Stimulated activated effector memory CD8-positive, alpha-beta T cell treated with anti-CD3 and anti-CD28 coated beads, Interleukin-12 subunit alpha, Interleukin-12 subunit beta, amount 100 ng/mL, for 72 hours (primary cell): ENCODE data around the gene CCNT1.
"Not testable (repeated sequence)": the region's sequence is repeated elsewhere in the genome, so short reads cannot be mapped to it uniquely, and the experiment has no call there.

Source experiments
- ATAC-seq: fragments of 150-1000 bp; cut with Tn5 transposase; 2 replicates; pipeline ENCODE4 v1.10.0; 2021
- DNase-seq, 2 donors: peaks; one replicate each; pipeline ENCODE4 v3.0.0; 2021 to 2022; ENCODE audit warnings: low spot score in 2 of 2
- H3K27ac Mint-ChIP-seq: one replicate; pipeline ENCODE4 v1.8.0; 2022; ENCODE audit warnings: mild to moderate bottlenecking, mixed read lengths
- H3K36me3 Mint-ChIP-seq: one replicate; pipeline ENCODE4 v1.8.0; 2022; ENCODE audit warnings: mild to moderate bottlenecking, mixed read lengths
- H3K4me1 Mint-ChIP-seq: one replicate; pipeline ENCODE4 v1.8.0; 2022; ENCODE audit warnings: mixed read lengths
- H3K4me3 Mint-ChIP-seq: one replicate; pipeline ENCODE4 v1.8.0; 2022; ENCODE audit warnings: mild to moderate bottlenecking, mixed read lengths
- H3K9me3 Mint-ChIP-seq: one replicate; pipeline ENCODE4 v1.8.0; 2022; ENCODE audit warnings: mixed read lengths

Gene CCNT1

DNA sequence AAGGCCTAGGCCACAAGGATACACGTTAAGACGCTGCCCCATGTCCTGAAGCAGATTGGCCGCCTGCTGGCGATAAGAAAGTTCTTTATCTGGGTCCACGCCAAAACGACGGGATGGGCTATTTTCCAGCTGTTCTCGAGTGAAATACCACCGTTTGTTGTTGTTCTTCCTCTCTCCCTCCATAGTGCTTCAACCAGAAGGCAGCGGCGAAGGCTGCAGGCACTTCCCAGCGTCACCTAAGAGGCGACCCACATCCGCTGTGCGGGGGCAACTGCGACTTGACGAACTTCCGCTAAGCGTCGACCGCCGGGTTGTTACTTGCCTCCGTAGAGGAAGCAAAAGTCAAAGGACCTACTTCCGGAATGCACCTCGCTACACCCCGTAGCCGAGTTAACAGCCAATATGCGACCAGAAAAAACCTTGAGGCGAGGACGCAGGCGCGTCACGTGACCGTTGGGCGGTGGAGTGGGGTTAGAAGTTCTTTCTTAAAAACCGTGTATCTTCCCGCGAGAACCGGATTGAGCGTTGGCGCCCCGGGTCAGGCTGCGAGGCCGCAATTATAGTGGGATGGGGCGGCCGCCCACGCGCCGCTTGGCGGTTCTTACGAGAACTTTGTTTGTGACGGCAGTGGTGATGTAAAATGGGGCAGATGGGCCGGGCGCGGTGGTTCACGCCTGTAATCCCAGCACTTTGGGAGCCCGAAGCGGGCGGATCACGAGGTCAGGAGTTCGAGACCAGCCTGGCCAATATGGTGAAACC is at the start of gene CCNT1:
CCNT1 (minus strand) TSS at position 215 of the 759 bp plus-strand sequence; CDS start at position 183, 32 bp downstream.
- Mint-ChIP-seq H3K36me3 (peaks cover 57% of the 10 kb centered on the region), H3K4me1 (peaks cover 24% of the 10 kb centered on the region), H3K9me3 (peaks cover 10% of the 10 kb centered on the region), H3K27ac (peak within 1 kb of the TSS; percentile 97), H3K4me3 (peak within 1 kb of the TSS; percentile 92)
- peak; percentile 97 for ATAC-seq
- DNase-seq = peak; percentile 96 to 99

DNA sequence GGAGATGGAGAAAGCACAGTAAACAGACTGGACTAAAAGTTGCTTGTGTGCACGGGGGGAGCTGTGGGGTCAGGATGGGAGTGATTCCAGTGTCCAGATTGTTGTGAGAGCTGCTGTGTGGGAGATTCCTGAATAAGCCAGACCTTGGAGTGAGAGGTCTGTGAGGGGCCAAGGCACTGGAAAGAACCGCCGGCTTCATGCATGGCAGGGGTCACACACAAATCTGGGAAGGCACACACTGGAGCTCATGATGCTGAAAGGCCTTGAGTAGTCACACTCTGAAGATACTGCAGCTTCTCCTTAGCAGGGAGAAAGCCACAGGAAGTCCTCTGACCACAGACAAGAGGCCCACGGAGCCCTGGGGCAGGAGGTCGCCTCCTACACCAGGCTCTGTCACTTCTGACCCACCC is 49.3 kb upstream of the CCNT1 start:
- no peak for DNase-seq
- peak; percentile 98 for ATAC-seq
- no peaks in the 10 kb centered on the region for H3K9me3 Mint-ChIP-seq
- no peaks in the 10 kb centered on the region for H3K36me3 Mint-ChIP-seq
- peaks cover 16% of the 10 kb centered on the region for H3K4me1 Mint-ChIP-seq
- peak overlapping the region; percentile 23 for H3K27ac Mint-ChIP-seq
- H3K4me3 Mint-ChIP-seq = peak overlapping the region; percentile 37

DNA sequence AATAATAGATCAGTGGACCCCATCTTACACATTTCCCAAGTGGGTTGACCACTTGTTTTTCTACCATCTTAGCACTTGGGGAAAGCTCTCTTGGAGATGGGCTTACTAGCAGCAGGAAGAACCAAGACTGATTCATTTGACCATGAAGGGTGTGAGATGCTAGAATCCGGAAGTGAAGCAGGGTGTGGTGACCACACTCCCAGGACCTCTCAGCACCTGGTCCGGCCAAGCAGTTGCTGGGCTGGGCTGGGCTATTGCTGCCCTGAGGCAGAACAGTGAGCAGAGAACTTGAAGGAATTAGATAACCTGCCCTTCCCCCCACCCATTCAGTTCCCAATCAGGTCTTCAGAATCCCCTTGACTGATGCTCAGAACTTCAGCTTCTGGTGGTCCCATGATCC is 48.0 kb upstream of the CCNT1 start:
- no peak overlapping the region for H3K4me3 Mint-ChIP-seq

DNA sequence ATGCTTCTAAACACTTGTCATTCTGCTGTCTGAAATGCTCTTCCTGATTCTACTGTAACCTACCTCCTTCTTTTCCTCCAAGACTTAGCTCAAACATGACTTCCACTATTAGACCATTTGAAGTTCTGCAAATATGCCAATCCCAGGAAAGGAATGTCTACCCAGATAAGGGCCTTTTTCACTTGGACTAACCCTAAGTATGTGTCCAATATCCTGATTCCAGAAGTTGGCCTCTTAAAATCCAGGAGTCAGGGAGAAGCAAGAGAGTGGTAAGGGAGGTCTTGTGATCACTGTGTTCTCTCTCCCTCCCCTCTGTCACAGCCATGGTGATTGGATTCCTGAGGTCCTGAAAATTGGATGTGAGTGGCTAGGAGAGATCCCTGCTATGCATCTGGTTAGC is 42.2 kb upstream of the CCNT1 start:
- no peak for DNase-seq
- no peak overlapping the region for H3K4me3 Mint-ChIP-seq
- no peak for ATAC-seq
- no peak overlapping the region for H3K27ac Mint-ChIP-seq
- H3K9me3 Mint-ChIP-seq = no peaks in the 10 kb centered on the region
- H3K36me3 Mint-ChIP-seq = no peaks in the 10 kb centered on the region
- no peaks in the 10 kb centered on the region for H3K4me1 Mint-ChIP-seq

More for the DNA sequence above, 48.0 kb upstream of the CCNT1 start:
- H3K9me3 Mint-ChIP-seq = no peaks in the 10 kb centered on the region
- peaks cover 16% of the 10 kb centered on the region for H3K4me1 Mint-ChIP-seq
- no peak for ATAC-seq
- H3K27ac Mint-ChIP-seq = no peak overlapping the region
- no peak for DNase-seq
- H3K36me3 Mint-ChIP-seq = no peaks in the 10 kb centered on the region

DNA sequence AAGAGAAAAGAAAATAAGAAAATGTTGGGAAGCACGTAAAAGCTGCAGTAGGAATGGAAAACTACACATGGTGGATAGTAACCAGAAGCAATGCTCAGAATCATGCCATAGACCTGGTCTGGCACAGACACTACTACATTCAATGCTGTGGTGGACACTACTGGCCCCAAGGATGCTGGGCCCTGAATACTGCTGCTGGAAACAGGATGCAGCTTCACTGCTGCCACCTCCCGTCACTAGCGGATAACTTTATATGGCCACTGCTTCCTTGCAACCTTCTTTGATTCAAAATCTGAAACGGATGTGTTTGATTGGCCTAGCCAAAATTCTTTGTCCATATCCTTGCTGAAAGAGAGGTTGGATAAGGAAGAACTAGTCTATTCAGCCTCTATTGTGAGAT is 41.7 kb upstream of the CCNT1 start:
- H3K9me3 Mint-ChIP-seq = no peaks in the 10 kb centered on the region
- no peak for DNase-seq
- no peaks in the 10 kb centered on the region for H3K4me1 Mint-ChIP-seq
- no peak for ATAC-seq
- no peak overlapping the region for H3K27ac Mint-ChIP-seq
- H3K4me3 Mint-ChIP-seq = no peak overlapping the region
- H3K36me3 Mint-ChIP-seq = no peaks in the 10 kb centered on the region

DNA sequence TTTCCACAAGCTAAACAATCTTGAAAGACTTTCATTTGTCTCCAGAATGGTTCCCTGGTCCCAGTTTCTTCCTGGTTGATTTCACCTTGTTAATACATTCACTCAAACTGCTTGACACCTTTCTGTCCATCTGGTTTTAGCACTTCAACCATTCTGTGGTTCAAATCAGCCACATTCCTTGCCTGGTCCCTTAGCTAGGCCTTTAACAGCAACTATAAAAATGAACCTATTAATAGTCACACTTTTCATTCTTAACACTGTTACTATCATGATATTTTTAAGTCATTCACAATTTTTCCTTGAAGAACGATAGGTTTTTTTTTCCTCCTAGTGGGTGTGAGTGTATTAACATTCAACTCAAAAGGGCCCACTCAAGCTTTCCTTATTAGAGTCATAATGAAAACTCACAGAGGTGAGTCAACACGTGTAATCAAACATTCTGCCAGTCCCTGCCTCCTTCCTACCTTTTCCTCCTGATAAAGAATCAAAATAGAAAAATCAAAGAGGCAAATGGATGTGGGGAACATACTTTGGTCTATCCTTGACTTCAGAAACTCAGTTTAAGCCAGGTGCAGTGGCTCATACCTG is 34.4 kb upstream of the CCNT1 start:
- peaks cover 16% of the 10 kb centered on the region for H3K4me1 Mint-ChIP-seq
- DNase-seq = no peak
- peak; percentile 91 for ATAC-seq
- no peaks in the 10 kb centered on the region for H3K36me3 Mint-ChIP-seq
- H3K9me3 Mint-ChIP-seq = no peaks in the 10 kb centered on the region
- peak overlapping the region; percentile 74 for H3K27ac Mint-ChIP-seq
- peak overlapping the region; percentile 15 for H3K4me3 Mint-ChIP-seq

DNA sequence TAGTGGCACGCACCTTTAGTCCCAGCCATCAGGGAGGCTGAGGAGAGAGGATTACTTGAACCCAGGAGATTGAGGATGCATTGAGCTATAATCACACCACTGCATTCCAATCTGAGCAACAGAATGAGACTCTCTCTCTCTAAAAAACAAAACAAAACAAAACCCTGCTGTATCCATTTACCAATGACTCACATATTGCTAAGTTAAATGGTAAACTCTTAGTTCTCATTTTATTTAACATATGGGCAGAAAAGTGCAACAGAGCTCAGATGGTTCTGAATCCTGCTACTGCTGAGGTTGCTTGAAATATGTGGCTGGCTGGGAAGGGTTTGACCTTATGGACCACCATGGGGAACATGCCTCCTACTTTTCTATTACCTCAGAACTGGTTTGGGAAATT is 33.7 kb upstream of the CCNT1 start:
- no peak for DNase-seq
- peak overlapping the region; percentile 15 for H3K4me3 Mint-ChIP-seq
- H3K36me3 Mint-ChIP-seq = no peaks in the 10 kb centered on the region
- peak overlapping the region; percentile 74 for H3K27ac Mint-ChIP-seq
- H3K9me3 Mint-ChIP-seq = no peaks in the 10 kb centered on the region
- peak; percentile 24 for ATAC-seq
- H3K4me1 Mint-ChIP-seq = peaks cover 16% of the 10 kb centered on the region

DNA sequence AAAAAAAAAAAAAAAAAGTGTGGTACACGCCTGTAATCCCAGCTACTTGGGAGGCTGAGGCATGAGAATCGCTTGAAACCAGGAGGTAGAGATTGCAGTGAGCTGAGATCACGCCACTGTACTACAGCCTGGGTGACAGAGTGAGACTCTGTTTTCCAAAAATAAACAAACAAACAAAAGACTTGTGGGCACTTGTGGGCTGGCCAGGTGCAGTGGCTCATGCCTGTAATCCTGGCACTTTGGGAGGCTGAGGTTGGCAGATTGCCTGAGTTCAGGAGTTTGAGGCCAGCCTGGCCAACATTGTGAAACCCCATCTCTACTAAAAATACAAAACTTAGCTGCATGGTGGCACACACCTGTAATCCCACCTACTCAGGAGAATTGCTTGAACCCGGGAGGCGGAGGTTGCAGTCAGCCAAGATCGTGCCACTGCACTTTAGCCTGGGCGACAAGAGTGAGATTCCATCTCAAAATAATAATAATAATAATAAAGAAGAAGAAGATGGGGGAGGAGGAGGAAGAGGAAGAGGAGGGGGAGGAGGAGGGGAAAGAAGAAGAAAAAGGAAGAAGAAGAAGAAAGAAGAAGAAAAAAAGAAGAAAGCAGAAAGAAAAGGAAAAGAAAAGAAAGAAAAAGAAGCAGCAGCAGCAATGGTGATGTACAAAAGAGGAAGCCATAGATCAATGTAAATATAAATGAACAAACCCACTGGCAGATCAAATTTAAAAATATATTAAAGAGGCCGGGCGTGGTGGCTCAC is 27.9 kb upstream of the CCNT1 start:
- Mint-ChIP-seq H3K4me1 (no peaks in the 10 kb centered on the region), H3K9me3 (no peaks in the 10 kb centered on the region), H3K27ac (no peak overlapping the region), H3K36me3 (no peaks in the 10 kb centered on the region), H3K4me3 (no peak overlapping the region)
- DNase-seq (no peak), ATAC-seq (no peak)

DNA sequence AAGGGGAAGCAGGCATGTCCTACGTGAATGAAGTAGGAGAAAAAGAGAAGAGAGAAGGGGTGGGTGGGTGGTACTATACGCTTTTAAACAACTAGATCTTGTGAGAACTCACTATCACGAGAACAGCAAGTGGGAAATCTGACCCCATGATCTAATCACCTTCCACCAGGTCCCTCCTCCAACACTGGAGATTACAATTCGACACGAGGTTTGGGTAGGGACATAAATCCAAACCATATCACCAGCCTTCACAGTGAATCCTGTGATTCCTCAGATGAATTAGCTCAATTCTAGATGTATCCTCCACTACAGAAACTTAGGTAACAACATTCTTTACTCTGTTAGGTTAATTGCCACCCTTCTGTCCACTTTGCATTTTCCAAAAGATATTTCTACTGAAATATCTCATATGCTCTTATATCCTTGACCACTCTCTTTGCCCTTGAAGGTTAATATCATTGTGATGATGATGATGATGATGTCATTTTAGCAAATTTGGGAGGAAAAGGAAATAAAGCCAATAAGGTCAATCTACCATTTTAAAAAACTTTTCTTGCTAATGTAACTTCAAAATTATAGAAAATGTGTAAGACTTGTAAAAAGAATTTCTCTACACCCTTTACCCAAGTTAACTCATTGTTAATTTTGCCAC is 23.2 kb upstream of the CCNT1 start:
- H3K4me3 Mint-ChIP-seq = no peak overlapping the region
- no peaks in the 10 kb centered on the region for H3K36me3 Mint-ChIP-seq
- H3K27ac Mint-ChIP-seq = no peak overlapping the region
- DNase-seq = no peak
- H3K4me1 Mint-ChIP-seq = no peaks in the 10 kb centered on the region
- no peak for ATAC-seq
- no peaks in the 10 kb centered on the region for H3K9me3 Mint-ChIP-seq

DNA sequence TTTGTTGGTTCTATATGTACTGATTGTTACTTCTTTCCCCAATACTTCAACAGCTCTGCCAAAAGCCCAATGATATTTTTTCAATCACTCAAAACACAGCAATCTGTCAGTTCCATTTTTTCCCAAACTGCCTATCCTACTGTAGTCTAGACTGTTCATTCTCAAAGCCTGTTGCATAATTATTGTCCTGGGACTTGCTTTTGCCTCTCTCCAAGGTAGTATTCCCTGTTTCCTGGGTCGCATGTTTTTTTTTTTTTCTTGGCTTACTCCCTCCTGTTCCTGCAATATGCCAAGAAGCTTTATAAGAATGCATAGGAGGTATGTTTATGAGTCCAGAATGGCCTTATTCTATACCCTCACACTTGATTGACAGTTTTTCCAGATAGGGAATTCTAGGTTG is 19.9 kb upstream of the CCNT1 start:
- DNase-seq = no peak
- ATAC-seq = no peak
- Mint-ChIP-seq H3K4me3 (no peak overlapping the region), H3K27ac (peak overlapping the region; percentile 43), H3K9me3 (no peaks in the 10 kb centered on the region), H3K36me3 (no peaks in the 10 kb centered on the region), H3K4me1 (no peaks in the 10 kb centered on the region)

DNA sequence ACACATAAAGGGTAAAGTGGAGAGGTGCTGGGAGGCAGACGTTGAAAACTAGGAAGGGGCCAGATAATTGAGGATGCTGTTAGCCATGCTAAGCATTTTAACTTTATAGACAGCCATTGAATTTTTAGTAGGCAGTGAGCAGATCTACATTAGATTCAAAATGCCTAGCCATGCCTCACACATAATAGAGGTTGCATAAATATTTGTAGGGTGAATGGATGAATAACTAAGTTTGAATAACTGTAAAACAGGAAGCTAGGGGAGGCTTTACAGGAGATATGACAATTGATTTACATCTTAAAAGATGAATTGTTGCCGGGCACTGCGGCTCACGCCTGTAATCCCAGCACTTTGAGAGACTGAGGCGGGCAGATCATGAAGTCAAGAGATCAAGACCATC is 12.3 kb upstream of the CCNT1 start:
- Mint-ChIP-seq H3K9me3 (no peaks in the 10 kb centered on the region), H3K27ac (no peak overlapping the region), H3K4me1 (no peaks in the 10 kb centered on the region), H3K4me3 (no peak overlapping the region), H3K36me3 (no peaks in the 10 kb centered on the region)
- DNase-seq = no peak
- no peak for ATAC-seq

DNA sequence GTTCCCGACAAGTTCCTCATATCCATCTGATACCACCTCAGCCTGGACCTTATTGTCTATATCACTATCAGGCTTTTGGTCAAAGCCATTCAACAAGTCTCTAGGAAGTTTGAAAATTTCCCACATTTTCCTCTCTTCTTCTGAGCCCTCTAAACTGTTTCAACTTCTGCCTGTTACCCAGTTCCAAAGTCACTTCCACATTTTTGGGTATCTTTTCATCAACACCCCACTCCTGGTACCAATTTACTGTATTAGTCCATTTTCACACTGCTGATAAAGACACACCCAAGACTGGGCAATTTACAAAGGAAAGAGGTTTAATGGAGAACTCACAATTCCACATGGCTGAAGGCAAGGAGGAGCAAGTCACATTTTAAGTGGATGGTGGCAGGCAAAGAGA is 4.2 kb upstream of the CCNT1 start:
- H3K36me3 Mint-ChIP-seq = peaks cover 17% of the 10 kb centered on the region
- not testable (repeated sequence) for ATAC-seq, H3K27ac Mint-ChIP-seq, H3K4me3 Mint-ChIP-seq, H3K9me3 Mint-ChIP-seq, DNase-seq, H3K4me1 Mint-ChIP-seq

DNA sequence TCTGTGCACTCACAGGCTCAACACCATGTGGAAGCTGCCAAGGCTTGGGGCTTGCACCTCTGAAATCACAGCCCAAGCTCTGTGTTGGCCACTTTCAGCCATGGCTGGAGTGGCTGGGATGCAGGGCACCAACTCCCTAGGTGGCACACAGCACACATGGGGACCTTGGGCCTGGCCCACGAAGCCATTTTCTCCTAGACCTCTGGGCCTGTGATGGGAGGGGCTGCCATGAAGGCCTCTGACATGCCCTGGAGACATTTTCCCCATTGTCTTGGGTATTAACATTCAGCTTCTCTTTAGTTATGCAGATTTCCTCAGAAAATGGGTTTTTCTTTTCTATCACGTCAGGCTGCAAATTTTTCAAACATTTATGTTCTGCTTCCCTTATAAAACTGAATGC is 3.7 kb upstream of the CCNT1 start:
- not testable (repeated sequence) for H3K4me3 Mint-ChIP-seq

DNA sequence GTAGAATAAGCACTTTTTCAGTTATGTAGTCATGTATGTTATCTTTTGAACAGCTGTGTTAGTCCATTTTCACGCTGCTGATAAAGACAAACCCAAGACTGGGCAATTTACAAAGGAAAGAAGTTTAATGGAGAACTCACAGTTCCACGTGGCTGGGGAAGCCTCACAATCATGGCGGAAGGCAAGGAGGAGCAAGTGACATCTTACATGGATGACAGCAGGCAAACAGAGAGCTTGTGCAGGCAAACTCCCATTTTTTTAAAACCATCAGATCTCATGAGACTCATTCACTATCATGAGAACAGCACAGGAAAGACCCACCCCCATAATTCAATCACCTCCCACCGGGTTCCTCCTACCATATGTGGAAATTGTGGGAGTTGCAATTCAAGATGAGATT is 2.5 kb upstream of the CCNT1 start:
- H3K9me3 Mint-ChIP-seq, H3K4me3 Mint-ChIP-seq, H3K27ac Mint-ChIP-seq, DNase-seq, ATAC-seq: not testable (repeated sequence)
- H3K4me1 Mint-ChIP-seq = peaks cover 14% of the 10 kb centered on the region
- peaks cover 34% of the 10 kb centered on the region for H3K36me3 Mint-ChIP-seq

More for the DNA sequence above, 3.7 kb upstream of the CCNT1 start:
- H3K27ac Mint-ChIP-seq, DNase-seq, H3K9me3 Mint-ChIP-seq, H3K4me1 Mint-ChIP-seq, ATAC-seq: not testable (repeated sequence)
- H3K36me3 Mint-ChIP-seq = peaks cover 22% of the 10 kb centered on the region

DNA sequence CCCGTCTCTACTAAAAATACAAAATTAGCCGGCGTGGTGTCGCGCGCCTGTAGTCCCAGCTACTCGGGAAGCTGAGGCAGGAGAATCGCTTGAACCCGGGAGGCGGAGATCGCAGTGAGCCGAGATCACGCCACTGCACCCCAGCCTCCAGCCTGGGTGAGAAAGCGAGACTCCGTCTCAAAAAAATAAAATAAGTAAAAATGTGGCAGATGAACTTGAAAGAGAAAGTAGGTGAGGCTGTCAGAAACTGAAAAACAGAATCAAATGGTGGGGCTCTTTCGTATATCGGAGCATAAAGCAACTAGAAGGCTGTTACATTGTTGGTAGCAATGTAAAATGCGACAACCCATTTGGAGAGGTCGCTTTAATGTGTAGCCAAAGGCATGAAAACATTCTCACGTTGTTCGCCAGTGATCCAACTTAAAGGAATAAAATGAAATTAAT is 767 bp upstream of the CCNT1 start:
- peaks cover 10% of the 10 kb centered on the region for H3K9me3 Mint-ChIP-seq
- DNase-seq = no peak
- ATAC-seq = no peak
- peak overlapping the region; percentile 97 for H3K27ac Mint-ChIP-seq
- H3K4me1 Mint-ChIP-seq = peaks cover 24% of the 10 kb centered on the region
- peak overlapping the region; percentile 92 for H3K4me3 Mint-ChIP-seq
- H3K36me3 Mint-ChIP-seq = peaks cover 51% of the 10 kb centered on the region
